Testis (tissue), 5 donors: ENCODE data around the gene DALRD3. TPM values are rescaled to one million over a fixed set of nuclear protein-coding genes. Genes with fewer than 3 reads are reported as not detected.

ENCODE experiments used
- DNase-seq: peaks from one replicate; pipeline ENCODE4 v3.0.0-alpha.2; 2019
- H3K27ac ChIP-seq, 2 donors: fragments of 200-600 bp; sonication (generic); one replicate each; pipeline ENCODE4 v1.5.1; 2019
- H3K27me3 ChIP-seq: fragments of 200-600 bp; sonication (generic); one replicate; pipeline ENCODE4 v1.5.1; 2019
- H3K36me3 ChIP-seq: fragments of 200-600 bp; sonication (generic); one replicate; pipeline ENCODE4 v1.5.1; 2017; ENCODE audit warnings: low read depth; ENCODE audit errors: missing control alignments
- H3K4me1 ChIP-seq: fragments of 200-600 bp; sonication (generic); one replicate; pipeline ENCODE4 v1.5.1; 2019
- H3K4me3 ChIP-seq, 2 donors: fragments of 200-600 bp; sonication (generic); one replicate each; pipeline ENCODE4 v1.5.1; 2017 to 2019
- H3K9me3 ChIP-seq: fragments of 200-600 bp; sonication (generic); one replicate; pipeline ENCODE4 v1.5.1; 2017
- CTCF ChIP-seq, 3 experiments: fragments of 450-650 bp in 2 of 3; fragments of 200-600 bp in 1 of 3; sonication (generic) in 1 of 3; IDR thresholded peaks; one replicate each; pipeline ENCODE4 v1.5.1; 2016 to 2019; ENCODE audit warnings: antibody characterized with exemption in 3 of 3, mild to moderate bottlenecking in 2 of 3, moderate library complexity in 1 of 3
- POLR2A ChIP-seq: fragments of 450-650 bp; IDR thresholded peaks from one replicate; pipeline ENCODE4 v1.6.1; 2017; ENCODE audit warnings: antibody characterized with exemption, mild to moderate bottlenecking, moderate library complexity
- WGBS, 2 donors: methylation state at CpG; one replicate each; pipeline ENCODE4 v1.1.5; 2018; 5-methylcytosine and 5-hydroxymethylcytosine counted together
- intact Hi-C: fragments of 100-400 bp; cut with DNase I; formaldehyde crosslinking; loops from one replicate; pipeline ENCODE4 v1.15.1; 2023; ENCODE audit warnings: low total_unique reads
- long read RNA-seq, 2 donors: transcript quantifications; one replicate each; lab custom pipeline, GENCODE V29; 2026
- polyA plus RNA-seq: library from polyadenylated mRNA; stranded (reverse); fragments of 350-450 nt; fragmentation: Illumina TruSeq; extraction: RNeasy Lipid Tissue Mini Kit (QIAGEN cat#74804); gene quantifications from one replicate; pipeline ENCODE4 v1.2.3, GENCODE V29; 2014; ENCODE audit warnings: low read depth, low replicate concordance; ENCODE audit not compliant: insufficient read depth
- total RNA-seq, 2 donors: library from RNA; depleted of rRNA; stranded (reverse); fragments of >200 nt; gene quantifications; one replicate each; pipeline ENCODE4 v1.2.3, GENCODE V29; 2016

DALRD3 gene
- total RNA-seq: 100 to 1,000 TPM in 1 of 2 donors, 10 to 100 TPM in 1; 92.0 to 106 TPM
- 121 TPM for polyA plus RNA-seq
- long read RNA-seq, donor 1, transcript DALRD3-202 (12 exons, 1,739 nt): major isoform, 6 of 209 reads
- long read RNA-seq, donor 1, partial matches to known transcripts: 173 of 209 reads
- long read RNA-seq, donor 1, other reads (novel, unspliced or antisense): 29 of 209 reads
- long read RNA-seq, donor 2, partial matches to known transcripts: 121 of 124 reads
- long read RNA-seq, donor 2, other reads (novel, unspliced or antisense): 0 of 124 reads

GRCh38 chr3:49017971-49018706 lies at the start of gene DALRD3:
DALRD3 (minus strand) TSS chr3:49018580; CDS start chr3:49018564, 16 bp downstream.
- DNase-seq: peak; percentile 84
- 0 to 1% methylated on average over 40 to 76 of the region's 85 CpGs for whole genome bisulfite sequencing, 2 donors
- peak within 1 kb of the TSS; percentile 66 to 99 for H3K27ac ChIP-seq
- TF ChIP-seq CTCF (IDR thresholded peaks at IDR 0.05) (no peak), POLR2A (no peak)
- H3K9me3 ChIP-seq: no peaks in the 10 kb centered on the region
- intact Hi-C loops: no loop called here
- no peaks in the 10 kb centered on the region for H3K36me3 ChIP-seq
- H3K4me3 ChIP-seq: peak within 1 kb of the TSS; percentile 80 to 93
- H3K27me3 ChIP-seq: no peaks in the 10 kb centered on the region
- peaks cover 39% of the 10 kb centered on the region for H3K4me1 ChIP-seq

GRCh38 chr3:49058011-49058410 lies 39.6 kb upstream of the DALRD3 start:
- DNase-seq: no peak
- no peak for TF ChIP-seq CTCF (IDR thresholded peaks at IDR 0.05)
- TF ChIP-seq POLR2A: no peak
- intact Hi-C loops: no loop called here
- Histone ChIP-seq H3K27ac (no peak overlapping the region), H3K4me1 (no peaks in the 10 kb centered on the region), H3K9me3 (no peaks in the 10 kb centered on the region), H3K36me3 (no peaks in the 10 kb centered on the region), H3K4me3 (no peak overlapping the region), H3K27me3 (no peaks in the 10 kb centered on the region)
- WGBS, 2 donors: 92 to 97% methylated on average over 6 to 7 of the region's 7 CpGs

GRCh38 chr3:49057268-49057667 lies 38.9 kb upstream of the DALRD3 start:
- WGBS, 2 donors: 94 to 95% methylated on average over 7 to 10 of the region's 10 CpGs
- H3K27me3 ChIP-seq: no peaks in the 10 kb centered on the region
- no peaks in the 10 kb centered on the region for H3K36me3 ChIP-seq

GRCh38 chr3:49054344-49054862 lies 36.0 kb upstream of the DALRD3 start:
- no peaks in the 10 kb centered on the region for H3K9me3 ChIP-seq
- intact Hi-C loops: no loop called here
- no peak for DNase-seq
- WGBS, 2 donors: 91 to 93% methylated on average over 2 of the region's 2 CpGs
- H3K27me3 ChIP-seq: no peaks in the 10 kb centered on the region
- no peak overlapping the region for H3K27ac ChIP-seq
- no peaks in the 10 kb centered on the region for H3K4me1 ChIP-seq
- TF ChIP-seq CTCF (IDR thresholded peaks at IDR 0.05): no peak
- no peak for TF ChIP-seq POLR2A
- no peak overlapping the region for H3K4me3 ChIP-seq
- H3K36me3 ChIP-seq: no peaks in the 10 kb centered on the region

More at GRCh38 chr3:49057268-49057667, 38.9 kb upstream of the DALRD3 start:
- Histone ChIP-seq H3K4me1 (no peaks in the 10 kb centered on the region), H3K9me3 (no peaks in the 10 kb centered on the region), H3K4me3 (no peak overlapping the region), H3K27ac (no peak overlapping the region)
- intact Hi-C loops: no loop called here
- DNase-seq: no peak
- TF ChIP-seq CTCF (IDR thresholded peaks at IDR 0.05) (no peak), POLR2A (no peak)
